GM18868 (cell line): ENCODE measurements around the gene SH3RF3.

ENCODE experiments used
- ATAC-seq: cut with Tn5 transposase; IDR thresholded peaks from one replicate; pipeline ENCODE4 v1.9.1; 2021; ENCODE audit warnings: mild to moderate bottlenecking, moderate library complexity; ENCODE audit not compliant: unreplicated experiment

Gene SH3RF3

DNA sequence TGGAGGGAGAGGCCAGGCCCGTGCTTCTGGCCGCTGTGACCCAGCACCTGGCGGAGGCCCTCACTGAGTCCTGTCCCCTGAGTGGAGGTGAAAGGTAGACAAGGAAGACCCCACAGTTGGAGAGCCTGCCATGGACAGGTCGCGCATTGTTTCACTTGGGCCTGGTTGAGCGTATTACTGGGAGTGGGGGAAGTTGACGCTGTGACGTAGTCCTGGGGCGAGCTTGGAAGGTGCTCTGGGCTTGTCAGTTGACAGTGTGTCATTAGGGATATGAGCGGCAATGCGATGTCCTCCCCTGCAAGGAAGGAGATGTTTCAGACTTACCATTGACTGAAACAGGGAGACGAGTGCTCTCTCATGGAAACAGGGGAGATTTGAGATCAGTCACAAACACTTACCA, 127.1 kb downstream of the SH3RF3 start:
- no peak for ATAC-seq

DNA sequence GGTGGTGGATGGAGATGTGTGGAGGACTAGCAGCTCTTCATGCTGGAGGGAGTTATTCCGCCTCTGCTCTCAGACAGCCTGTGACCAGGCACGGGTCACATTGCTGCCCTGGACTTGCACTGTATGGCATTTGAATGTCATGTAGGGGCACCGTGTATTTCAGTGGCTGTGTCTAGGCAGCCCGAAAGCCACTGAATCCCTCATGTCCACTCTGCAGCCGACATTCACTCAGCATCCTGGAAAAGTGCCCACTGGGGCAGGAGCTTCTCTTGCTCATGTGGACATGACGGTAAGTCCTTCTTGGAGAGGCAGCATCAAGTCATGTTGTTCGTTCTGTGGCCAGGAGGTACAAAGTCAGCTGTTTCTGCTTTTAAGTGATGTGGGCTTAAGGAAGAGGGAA, 127.9 kb downstream of the SH3RF3 start:
- no peak for ATAC-seq

DNA sequence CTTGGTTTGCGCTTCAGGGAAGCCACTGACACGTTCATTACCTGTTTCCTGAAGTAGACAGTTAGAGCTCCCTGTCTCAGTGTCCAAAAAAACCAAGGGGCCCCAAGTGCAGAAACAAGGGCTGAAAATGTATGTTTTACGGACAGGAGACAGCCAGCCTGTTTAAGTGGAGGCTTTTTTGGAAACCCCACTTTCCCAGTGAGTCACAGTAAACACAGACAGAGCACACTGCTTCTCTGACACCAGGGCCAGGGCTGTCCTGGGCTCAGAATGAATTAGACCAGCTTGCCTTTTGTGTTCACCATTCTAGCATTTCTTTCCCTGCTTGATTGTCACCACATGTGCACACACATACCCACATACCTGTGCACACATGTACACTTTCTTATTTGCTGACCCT, 128.6 kb downstream of the SH3RF3 start:
- no peak for ATAC-seq

DNA sequence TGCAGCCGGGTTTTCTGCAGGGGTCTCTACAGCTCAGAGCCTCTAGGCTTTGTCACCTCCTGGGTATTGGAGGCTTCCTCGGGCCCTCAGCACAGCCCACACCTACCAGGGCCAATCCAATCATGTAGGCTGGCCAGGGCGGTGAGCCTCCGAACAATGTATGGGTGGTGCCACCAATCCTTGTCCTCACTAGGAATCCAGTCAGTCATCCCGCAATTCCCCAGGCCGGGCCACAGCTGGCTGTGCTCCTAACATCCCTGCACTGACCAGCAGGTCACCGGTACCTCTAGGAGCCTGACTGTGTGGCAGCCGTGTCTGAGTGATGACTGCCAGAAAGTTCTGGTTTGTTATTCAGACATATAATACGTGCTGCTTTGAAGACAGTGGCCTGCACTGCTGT, 129.4 kb downstream of the SH3RF3 start:
- no peak for ATAC-seq

DNA sequence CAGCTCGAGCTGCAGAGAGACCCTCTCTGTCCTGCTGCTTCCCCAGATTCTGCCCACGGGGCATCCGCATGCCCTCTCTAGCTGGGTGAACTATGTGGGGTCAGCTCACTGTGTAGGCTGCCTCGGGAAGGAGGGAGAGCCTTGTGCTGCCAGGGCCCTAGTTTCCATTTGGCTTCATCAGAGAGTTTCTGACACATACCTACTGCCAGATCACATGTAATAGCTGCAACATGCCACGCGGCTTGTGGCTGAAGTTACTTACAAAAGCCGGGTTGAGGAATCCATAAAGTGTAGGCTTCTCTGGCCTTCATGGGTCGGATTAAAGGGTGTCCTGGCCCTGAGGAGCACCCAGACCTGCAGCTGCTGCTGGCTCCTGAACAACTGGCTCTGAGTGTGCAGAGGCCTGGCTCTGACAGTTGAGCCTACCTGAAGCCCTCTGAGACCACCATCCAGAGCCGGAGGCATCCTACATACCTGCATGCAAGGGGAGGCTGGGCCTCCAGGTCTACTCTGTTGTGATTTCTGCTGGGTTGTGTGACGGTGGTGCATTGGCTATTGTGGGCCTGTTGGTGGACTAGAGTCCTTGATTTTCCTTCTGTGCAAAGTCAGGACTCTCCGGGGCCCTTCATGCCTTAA, 130.0 kb downstream of the SH3RF3 start:
- ATAC-seq: no peak

DNA sequence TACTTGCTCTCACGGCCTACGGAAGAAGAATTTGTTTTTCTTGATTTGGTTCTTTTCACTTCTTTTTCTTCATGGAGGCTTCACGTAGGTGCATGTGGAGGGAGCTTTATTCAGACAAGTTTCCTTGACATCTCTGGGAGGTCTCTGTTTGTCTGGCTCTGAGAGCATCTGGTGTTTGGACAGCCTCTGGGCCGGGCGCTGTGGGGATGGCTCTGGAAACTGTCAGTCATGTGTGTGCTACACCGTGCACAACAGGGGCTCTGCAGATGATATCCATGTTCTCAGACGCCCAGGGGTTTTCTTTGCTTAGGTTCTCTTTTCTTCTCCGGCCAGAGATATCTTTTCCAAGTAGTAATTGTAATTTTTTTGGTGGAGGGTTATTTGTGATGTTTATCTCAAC, 130.7 kb downstream of the SH3RF3 start:
- no peak for ATAC-seq

DNA sequence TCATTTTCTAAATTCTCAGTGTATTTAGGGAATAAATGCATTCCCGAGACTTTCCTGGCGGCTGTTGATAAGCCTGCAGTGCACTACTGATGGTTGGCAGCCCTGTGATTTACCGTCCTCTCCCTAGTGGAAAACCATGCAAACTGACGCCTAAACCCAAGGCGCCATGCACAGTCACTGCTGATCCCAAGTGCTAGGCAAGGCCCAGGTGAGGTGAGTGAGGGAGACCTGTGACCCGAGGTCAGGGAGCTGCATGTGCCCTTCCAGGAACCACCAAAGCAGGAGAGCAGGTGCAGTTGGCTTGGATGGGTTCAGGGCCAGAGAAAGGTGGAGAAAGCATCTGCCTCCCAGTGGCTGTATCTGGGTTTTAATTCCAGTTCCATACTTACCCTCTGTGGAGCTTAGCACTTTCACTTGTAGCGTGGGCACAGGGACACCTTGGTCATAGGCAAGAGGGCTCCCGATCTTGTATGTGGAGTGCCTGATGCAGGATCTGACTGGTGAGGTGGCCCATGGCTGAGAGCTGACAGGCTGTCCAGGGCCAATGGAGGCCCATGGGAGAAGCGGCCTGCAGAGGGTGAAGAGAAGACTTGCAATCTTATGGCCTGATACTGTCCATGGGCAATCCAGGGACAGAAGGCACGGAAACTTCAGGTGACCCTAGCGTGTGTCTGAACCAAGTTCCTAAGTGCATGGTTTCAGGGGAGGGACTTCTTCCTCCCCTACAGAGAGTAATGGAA, 131.3 kb downstream of the SH3RF3 start:
- ATAC-seq: no peak

DNA sequence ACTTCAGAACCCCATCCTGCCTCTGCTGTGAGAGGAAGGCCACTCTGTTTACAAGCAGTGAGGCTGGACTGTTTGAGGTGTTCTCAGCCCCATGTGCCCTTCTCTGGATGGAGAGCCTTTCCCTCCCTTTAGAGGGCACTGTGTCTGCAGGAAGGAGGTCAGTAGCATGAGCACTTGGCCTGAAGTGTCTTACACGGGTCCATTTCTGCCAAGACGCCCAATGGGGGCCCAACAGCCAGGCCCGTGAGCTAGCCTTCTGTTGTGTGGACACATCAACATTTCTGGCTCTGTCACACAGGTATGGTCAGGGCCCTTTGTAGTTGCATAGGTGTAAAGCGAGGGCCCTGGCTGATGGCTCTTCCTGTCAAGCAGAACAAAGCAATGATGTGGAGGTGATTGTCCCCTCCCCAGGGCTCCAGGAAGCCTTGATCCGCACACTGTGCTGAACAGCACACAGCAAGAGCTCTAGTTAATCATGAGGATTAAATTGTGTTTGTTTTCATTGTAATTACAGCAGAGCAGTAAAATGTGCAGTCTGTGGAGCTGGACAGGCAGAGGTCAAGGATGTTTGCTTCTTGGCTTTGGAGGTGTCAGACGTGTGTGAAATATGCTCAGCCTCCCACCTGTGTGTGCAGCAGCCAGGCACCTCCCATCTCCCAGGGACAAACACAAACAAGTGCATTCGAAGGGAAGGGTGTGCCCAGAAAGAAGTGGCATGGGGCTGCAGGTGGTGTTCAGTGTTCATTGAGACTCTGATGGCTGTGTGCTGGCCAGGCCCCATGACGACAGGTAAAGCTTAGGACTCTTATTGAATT, 132.1 kb downstream of the SH3RF3 start:
- ATAC-seq: no peak

DNA sequence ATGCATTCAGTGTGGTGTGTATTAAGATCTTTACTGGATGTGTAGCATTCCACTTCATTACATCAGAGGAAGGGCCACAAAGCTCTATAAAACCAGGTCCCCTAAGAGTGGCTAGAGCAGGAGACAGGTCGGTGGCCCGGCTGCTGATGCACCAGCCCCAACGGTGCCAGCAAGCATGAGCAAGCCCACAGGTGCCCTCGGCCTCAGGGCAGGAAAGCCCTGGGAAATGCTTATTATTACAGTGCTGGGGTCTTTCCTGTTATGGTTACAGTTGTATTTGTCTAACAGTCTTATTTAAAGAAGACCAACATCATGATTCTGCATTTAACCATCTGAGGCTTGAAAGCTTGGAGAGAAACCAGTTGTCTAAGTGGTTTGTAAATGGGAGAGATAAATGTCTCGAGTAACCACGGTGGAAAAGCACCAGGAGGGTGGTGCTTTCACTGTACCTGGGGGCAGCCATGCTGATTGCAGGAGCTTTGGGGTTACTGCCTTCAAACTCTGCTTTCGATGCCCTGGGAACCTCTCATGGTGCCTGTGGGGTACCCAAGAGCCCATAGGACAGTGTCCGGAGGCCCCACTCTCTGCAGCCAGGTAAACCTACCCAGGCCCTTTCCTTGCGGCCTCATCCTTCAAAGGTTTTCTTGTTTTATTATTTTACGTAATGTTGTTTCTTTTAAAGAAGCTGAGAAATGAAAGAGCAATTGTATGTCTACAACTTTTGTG, 133.1 kb downstream of the SH3RF3 start:
- ATAC-seq: no peak

DNA sequence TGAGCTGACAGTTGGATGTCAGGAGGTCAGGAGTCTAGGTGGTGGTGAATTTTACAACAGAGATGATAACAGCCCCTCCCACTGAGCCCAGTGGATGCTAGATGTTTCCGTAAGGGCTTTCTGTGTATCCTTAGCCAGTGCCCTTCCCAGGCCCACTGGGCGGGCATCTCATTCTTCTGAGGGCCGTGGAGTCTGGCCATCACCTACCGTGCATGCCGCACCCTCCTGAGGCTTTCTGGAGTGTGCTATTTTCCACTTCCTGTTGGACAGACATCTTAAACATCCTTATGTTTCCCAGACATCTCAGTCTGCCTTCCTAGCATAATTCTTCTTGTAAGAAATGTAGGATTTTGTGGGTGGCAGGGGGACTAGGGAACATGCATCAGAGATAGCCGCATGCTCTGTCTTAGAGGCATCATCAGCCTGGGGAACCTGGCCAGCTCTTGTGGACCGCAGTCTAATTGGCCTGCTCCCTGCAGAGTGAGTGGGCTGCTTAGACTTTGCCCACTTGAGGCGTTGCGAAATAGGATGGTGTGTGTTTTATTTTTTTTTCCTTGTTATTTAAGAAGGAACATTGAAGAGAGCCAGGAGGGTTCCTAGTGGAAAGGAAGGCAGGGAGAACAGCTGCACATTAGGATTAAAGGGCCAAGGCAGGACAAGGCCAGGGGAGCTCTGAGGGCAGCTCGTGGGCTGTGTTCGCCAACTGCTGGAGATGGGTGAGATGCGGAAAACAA, 135.8 kb downstream of the SH3RF3 start:
- no peak for ATAC-seq

DNA sequence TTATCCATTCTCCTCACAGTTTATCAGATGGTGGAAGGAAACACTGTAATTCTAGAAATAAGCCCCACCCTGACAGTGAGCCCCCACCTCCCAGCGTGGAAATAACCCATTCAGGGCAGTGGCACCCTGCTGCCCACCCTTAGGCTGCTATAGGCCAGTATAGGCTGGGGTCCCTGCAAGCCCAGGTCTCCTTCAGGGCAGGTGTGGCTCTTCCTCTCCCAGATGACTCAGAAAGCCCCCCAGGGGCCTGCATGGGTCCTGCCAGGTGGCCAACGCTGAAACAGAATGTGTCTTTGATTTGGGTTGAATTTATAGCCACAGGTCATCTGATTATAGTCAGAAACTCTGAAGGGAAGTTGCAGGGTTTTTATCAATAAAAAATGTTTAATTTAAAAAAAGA, 136.4 kb downstream of the SH3RF3 start:
- ATAC-seq: no peak

DNA sequence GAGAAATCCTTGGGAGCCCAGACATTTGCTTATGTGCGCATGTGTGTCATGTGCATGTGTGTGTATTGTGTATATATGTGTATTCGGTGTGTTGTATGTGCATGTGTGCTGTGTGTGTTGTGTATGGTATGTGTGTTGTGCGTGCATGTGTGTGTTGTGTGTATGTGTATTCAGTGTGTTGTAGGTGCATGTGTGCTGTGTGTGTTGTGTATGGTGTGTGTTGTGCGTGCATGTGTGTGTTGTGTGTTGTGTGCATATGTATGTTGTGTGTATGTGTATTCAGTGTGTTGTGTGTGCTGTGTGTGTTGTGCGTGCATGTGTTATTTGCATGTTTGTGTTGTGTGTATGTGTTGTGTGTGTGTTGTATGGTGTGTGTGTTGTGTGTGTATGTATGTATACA, 136.9 kb downstream of the SH3RF3 start:
- ATAC-seq: no peak

DNA sequence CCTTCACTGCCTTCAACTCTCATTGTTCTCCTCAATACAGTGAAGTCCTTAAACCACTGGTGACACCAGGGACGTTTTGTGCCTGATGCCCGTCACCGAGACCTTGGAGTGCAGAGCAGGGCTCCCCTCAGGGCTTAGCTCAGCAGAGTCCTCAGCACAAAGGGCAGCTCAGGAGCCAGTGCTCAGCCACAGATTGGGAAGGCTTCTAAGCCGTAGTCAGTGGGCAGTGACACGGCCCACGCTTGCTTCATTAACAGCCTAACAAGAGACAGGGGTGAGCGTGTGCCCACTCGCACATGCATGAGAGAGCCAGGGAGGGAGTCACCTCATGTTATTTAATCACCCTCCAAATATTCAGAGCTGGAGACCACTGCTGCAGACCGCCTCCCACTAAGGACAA, 137.5 kb downstream of the SH3RF3 start:
- no peak for ATAC-seq

DNA sequence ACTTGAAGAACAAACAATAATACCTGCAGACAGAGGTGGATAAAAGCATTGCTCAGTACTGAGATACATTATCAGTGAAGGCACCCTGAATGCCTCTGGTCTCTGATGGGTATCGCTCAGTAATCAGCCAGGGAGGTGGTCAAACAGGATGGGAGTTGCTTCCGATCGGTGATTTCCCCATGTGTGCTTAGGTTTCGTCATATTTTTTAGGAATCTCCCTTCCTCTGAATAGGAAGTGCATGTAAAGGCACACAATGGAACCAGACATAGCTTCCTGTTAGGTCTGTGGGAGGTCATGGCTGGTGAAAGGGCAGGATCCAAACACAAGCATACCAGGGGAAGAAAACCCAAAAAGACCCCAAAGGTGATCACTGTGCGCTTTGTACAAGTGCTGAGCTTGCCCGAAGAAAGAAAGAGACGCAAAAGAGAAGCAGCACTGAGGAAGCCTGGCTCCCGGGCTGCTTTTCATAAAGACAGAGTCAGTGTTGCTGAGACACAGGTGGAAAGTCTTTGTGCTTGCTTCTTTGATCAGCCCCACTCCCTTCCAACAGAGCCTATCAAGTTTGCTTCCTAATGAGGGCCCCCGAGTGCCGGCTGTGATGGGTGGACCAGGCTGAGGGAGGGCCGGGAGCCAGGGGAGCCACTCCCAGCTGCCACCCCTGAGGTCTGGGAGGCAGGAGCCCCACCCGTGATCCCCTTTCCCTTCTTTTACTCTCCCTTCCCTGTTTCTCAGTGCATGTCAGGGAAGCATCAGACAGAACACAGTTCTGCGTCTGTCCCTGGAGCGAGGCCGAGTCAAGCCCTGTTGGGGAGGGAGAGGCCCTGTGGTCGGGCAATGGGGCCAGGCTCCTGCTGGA, 138.2 kb downstream of the SH3RF3 start:
- ATAC-seq: no peak

DNA sequence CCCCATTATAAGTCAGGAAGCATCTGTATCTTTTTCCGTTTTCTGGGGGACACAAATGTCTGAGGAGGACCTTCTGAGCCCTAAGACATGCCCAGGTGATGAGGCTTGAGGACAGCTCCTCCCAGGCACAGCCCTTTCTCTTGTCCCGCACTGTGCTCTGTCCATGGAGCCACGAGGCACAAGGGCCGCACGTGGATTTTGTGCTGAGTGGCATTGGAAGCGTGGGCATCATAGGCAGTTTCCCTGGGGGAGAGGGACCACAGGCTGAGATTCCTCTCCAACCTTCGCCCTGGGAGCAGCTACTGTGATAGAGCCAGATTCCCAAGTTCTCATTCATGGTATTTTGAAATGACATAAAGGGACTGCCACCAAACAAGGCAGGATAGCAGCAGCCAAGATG, 139.9 kb downstream of the SH3RF3 start:
- no peak for ATAC-seq

DNA sequence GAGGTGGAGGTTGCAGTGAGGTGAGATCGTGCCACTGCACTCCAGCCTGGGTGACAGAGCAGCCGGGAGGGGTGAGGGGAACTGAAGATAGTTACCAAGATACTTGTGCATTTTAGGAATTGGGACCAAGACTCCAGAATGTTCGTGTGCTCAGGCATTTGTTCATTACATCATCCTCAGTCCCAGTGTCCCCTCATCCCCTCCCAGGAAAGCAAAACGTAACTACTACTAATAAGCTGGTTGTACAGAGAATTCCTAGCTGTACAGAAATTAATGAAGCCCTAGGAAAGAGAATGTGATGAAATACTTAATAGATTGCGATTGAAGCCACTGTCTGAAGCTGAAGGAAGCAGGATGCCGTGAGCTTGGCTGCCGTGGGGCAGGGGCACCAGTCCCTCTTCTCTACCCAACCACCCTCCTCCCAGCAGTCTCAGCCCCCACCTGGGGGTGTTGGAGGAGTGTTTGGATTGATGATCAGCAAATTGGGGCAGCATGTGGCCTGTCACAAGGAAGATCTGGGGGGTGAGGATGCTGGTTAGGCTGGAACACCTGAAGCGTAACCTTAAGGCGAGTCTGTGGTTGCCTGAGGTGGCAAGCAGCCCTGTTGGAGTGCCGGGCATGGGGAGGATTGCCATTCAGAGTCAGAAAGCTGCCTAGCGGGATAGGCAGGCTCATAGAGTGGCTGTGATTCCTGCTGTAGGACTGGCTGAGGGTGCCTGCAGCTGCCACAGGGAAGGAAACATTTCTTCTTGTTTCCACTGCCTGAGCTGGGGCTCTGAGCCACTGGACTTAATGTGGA, 140.9 kb downstream of the SH3RF3 start:
- ATAC-seq: no peak

DNA sequence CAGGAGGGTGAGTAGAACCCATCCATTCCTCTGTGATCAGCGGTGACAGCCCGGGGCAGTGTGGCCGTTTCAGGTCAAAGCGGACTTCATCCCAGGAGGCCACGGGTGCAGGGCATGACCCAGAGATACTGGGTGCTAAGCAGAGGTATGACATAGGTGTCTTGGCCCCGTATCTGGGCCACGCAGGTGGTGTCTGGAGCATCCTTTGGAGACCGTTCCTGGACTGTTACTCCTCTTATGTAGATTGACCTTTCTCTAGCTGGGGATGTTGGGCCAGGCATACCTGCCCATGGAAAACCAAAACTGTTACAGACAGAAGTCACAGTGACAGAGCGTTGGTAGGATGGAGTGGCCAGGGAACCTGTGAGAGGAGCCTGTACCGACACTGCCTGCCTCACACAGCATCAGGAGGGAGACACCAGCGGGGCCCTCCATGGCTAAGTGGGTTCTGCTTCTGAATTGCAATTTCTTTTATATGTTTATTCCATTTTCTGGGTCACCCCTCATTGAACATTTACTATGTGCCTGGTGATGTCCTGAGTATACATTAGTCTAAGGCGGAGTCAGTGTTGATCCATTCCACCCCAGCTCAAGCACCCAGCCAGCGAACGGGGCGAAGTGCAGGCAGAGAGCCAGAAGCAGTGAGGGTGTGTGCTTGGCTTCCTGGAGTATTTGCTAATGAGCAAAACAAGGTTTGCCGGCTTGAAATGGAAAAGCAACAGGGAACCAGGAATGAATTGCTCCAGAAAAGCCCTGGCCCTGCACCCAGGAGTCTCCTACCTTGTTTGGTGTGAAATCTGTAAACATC, 141.7 kb downstream of the SH3RF3 start:
- no peak for ATAC-seq

DNA sequence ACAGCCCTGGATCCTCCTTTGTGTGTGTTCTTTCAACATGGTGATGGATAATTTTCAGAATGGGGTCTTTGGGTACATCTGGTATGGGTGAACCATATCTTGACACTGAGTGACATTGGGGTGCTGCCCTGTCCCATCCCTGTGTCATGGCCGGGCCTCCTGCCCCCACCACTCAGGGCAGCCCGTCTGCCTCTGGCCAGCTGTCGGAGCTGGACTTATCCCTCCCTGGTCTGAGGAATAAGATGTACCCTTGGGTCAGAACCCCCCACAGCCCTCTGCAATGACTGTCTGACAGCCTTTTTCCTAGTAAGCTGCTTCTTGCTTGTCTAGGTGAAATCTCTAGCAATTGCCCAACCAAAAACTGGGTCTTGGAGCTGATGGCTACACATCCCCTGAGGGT, 142.9 kb downstream of the SH3RF3 start:
- no peak for ATAC-seq
